C1 segment of cervical spinal cord (tissue), 14 donors: ENCODE data around the gene ARPIN.
"Not testable (repeated sequence)": the region's sequence is repeated elsewhere in the genome, so short reads cannot be mapped to it uniquely, and the experiment has no call there.

Experiments used
- DNase-seq, 14 donors: peaks; one replicate each; lab custom pipeline; 2025; lab: John Stamatoyannopoulos, UW

The ARPIN gene

DNA sequence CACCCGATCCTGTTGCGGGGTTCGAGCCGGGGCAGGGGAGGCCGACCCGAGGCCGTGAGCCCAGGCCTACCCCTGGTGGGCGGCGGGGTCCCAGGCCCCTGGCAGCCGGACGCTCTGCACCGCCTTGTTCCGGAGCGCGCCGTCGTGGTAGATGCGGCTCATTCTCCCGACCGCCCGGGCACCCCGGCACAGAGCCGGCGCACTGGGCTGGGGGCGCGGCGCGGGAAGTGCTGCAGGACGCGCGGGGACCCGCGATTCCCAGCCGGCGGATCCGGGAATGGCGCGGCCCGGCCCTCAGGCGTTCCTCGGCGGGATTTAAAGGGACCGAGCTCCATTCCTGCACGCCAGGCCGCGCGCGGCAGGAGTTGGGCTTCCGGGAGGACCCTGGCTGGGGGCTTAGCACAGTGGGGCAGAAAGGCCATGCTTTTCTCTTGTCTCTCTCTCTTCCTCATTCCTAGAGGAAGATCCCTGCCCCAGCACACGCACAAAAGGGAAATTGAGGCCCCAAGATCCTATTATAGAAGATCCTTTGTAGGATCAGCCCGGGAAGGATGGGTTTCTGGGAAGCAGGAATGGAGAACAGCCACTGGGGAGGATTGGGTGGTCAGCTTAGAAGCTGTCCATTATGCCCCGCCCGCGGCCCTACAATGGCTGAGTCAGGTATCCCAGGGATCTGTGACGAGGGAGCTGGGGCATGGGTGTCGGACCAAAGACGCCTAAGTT, at the start of gene ARPIN:
Gene ARPIN (minus strand): TSS at position 279 of the 723 bp plus-strand sequence. CDS start 117 bp downstream, at position 162.
- DNase-seq = peak in 5 of 14 donors; percentile 18 to 59 (median 35)

DNA sequence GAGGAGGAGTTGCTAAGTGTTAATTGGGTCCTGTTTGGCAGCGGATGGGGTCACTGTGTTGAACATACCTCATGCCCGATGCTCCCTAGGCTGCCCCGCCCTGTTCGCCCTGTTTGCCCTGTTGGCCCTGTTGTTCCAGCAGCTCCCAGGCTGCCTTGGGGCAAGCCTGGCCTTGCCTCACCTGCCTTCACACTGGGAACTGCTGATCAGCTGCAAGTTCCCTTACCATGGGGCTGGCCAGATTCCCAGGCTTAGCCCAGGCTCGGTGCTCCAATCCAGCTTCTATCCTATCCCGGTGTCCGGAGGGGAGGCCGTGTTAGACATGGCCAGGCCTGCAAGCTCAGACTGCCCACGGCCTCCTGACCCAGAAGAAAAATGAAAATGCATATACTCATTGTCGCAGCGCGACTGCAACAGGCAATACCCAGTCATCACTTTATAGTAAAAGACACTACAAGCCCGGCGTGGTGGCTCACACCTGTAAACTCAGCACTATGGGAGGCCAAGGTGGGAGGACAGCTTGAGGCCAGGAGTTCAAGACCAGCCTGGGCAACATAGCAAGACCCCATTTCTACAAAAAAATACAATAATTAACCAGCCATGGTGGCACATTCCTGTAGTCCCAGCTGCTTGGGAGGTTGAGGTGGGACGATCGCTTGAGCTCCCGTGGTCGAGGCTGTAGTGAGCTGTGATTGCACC, 45.5 kb upstream of the ARPIN start:
- no peak for DNase-seq

DNA sequence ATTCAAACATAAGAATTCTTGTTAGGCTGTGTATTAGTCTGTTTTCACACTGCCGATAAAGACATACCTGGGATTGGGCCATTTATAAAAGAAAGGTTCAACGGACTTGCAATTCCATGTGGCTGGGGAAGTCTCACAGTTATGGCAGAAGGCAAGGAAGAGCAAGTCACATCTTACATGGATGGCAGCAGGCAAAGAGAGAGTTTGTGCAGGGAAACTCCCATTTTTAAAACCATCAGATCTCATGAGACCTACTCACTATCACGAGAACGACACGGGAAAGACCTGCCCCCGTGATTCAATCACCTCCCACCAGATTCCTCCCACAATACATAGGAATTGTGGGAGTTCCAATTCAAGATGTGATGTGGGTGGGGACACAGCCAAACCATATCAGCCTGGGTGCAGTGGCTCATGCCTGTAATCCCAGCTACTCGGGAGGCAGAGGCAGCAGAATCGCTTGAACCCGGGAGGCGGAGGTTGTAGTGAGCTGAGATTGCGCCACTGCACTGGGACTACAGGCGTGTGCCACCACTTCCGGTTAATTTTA, 42.8 kb upstream of the ARPIN start:
- DNase-seq = not testable (repeated sequence)

DNA sequence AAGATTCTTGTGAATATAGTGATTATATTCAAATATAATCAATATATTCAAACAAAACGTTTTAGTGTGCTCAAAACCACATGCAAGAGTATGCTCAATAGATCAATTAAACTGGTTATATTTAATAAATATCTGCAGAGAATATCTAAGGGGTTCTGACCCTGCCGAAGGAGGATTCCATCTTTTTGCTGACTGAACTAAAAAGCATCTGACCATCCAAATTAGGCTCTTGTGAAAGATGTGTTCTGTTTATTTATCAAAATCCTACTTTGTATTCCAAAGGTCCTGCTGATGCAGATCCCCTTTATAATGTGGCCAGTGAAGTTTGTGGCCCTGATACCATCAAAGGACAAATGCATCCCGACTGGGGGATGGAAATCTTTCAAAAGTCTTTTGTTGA, 41.8 kb upstream of the ARPIN start:
- DNase-seq = no peak

DNA sequence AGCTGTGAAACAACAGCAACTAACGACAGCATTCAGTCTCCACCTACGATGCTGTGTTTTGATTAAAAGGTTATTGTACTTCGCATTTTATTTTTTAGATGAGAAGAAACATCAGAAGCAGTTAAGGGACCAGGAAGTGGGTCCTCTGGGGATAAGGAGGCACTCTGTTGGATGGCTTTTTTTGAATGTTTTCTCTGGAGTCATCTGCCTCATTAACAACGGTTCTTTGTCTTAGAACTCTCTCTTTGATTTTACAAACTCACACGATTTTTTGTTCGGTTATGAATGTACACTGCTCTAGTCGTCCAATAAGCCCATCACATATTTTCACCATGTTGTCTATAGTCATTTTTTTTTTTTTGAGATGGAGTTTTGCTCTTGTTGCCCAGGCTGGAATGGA, 36.0 kb upstream of the ARPIN start:
- DNase-seq = no peak

DNA sequence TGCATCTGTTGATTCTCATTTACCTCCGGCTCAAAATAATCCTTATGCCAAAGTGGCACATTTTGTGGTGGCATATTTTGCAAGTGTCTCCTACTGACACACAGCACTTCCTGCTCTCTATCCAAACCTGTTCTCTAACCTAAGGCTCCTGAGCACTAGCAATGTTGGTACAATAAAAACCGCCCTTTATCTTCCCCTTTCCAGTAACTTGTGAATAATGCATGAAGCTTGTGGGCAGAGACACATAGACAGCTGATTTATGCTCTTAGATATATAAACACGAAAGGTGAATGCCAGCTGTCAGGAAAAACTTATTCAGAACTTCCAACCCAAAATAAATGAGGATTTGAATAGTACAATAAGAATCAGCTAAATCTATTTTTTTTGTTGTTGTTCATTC, 34.6 kb upstream of the ARPIN start:
- no peak for DNase-seq

DNA sequence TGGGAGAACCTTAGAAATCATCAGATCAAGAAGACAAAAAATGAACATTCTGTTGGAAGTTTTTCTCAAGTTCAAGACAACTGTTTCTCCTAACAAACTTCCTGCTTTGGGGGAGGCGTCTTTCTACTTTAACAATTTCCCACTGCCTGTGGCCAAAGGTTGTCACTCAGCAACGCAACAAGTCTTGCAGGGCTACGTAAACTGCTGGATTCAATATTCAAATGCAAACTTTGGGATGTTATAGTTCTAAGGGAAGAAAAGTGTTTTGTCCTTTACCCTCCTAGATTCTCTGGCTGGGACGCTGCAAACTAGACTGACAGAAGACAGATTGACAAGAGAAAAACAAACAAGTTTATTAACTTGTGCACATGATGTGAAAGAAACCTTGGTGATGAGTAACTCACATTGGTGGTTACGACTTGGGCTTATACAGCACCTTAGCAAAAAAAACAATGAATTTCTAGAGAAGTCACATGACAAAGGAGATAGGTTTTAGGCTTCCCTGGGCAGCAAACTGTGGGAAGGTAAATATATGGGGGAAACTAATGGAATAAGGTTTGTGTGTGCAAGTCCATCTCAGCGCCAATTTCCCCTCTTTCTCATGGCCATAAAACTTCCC, 34.0 kb upstream of the ARPIN start:
- DNase-seq = no peak

DNA sequence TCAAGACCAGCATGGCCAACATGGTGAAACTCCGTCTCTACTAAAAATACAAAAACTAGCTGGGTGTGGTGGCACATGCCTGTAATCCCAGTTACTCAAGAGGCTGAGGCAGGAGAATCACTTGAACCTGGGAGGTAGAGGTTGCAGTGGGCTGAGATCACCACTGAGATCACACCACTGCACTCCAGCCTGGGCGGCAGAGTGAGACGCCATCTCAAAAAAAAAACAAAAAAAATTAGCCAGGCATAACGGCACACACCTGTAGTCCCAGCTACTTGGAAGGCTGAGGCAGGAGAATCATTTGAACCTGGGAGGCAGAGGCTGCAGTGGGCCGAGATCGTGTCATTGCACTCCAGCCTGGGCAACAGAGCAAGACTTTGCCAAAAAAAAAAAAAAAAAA, 31.0 kb upstream of the ARPIN start:
- not testable (repeated sequence) for DNase-seq

DNA sequence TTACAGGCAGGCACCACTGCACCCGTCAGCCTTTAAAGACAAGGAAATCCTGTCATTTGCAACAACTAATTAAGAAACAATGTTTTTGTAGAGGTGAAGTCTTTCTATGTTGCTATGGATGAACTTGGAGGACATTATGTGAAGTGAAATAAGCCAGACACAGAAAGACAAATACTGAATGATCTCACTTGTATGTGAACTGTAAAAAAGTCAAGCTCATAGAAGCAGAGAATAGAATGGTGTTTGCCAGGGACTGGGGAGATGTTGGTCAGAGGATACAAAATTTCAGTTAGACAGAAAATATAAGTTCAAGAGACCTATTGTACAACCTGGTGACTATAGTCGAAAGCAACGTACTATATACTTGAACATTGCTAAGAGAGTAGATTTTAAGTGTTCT, 27.2 kb upstream of the ARPIN start:
- no peak for DNase-seq

DNA sequence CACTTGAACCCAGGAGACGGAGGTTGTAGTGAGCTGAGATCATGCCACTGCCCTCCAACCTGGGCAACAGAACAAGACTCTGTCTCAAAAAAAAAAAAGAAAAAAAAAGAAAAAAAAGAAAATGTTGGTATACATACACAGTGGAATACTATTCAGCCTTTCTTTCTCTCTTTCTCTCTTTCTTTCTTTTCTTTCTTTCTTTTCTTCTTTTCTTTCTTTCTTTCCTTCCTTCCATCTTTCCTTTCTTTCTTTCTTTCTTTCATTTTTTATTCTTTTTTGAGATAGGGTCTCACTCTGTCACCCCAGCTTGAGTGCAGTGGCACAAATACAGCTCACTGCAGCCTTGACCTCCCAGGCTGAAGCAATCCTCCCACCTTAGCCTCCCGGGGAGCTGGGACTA, 26.6 kb upstream of the ARPIN start:
- not testable (repeated sequence) for DNase-seq

DNA sequence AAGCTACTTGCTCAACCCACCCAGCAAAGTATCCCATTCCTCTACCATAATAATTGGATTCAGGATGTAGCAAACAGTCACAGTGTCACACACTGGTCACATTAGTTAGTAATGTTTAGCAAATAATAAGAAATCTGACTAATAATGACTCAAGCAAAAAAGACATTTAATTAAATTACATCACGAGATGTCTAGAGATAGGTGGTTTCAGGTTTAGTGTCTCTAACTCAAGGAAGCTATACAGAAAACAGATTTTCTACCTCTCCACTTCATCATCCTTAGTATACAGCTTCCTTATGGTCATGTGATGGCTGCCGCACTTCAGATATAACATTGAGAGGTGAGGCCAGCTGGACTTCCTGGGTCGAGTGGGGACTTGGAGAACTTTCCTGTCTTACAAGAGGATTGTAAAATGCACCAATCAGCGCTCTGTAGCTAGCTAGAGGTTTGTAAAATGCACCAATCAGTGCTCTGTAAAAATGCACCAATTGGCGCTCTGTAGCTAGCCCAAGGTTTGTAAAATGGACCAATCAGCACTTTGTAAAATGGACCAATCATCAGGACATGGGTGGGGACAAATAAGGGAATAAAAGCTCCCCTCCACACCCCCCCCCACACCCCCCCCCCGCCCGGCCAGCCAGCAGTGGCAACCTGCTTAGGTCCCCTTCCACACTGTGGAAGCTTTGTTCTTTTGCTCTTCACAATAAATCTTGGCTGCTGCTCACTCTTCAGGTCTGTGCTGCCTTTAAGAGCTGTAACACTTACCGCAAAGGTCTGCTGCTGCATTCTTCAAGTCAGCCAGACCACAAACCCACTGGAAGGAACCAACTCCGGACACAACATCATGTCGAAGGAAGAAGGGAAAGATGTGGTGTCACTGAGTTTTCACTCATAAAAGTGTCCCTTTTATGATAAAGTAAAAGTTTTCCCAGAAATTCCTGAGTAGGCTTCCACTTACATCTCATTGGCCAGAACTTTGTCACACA, 24.9 kb upstream of the ARPIN start:
- DNase-seq = no peak

DNA sequence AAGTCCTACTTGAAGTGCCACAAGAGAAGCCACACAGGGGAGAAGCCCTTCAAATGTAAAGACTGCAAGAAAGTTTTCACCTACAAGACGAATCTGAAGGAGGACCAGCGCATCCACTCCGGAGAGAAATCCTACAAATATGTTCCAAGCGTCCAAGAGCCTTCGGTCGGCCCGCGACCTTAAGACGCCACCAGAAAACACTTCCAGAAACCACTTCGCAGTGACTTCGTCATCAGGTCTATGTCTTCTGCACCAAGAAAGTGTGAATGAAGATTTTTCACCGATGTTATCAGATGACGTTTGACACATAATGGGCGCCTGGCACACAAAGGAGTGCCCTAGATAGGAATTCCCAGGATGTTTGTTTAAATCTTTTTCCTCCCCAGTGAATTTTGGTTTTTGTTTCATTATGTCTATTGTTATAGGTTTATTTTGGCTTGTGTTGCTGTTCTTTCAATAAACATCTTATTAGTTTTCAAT, 24.1 kb upstream of the ARPIN start:
- DNase-seq = no peak

DNA sequence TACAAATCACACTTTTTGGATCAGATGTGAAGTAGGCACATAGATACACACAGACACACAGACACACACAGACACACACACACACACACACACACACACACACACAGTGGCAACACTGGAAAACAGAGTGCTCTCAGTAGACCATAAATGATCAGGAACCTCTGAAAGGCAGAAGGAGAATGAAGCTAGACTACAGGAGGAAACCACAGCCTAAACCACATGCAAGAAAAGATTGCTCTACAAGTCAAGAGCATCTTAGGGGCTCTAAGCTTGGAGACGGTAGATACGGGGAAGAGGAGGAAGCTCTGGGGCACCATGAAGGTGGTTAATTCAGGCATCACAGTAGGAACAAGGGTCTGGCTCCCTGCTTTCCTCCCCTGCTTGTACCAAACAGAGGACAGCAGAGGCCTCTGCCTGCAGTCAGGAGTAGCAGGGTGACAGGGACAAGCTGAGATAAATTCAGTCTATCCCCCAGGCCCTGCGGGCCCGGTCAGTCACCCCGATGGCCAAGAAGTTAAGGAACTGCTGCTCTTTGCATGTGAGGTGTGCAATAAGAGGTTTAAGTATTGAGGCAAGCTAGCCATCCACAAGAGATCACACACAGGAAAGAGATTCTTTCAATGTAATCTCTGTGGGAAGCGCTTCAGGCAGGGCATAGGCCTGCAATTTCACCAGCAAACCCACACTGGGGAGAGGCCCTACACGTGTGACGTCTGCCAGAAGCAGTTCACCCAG, 23.5 kb upstream of the ARPIN start:
- DNase-seq = no peak

DNA sequence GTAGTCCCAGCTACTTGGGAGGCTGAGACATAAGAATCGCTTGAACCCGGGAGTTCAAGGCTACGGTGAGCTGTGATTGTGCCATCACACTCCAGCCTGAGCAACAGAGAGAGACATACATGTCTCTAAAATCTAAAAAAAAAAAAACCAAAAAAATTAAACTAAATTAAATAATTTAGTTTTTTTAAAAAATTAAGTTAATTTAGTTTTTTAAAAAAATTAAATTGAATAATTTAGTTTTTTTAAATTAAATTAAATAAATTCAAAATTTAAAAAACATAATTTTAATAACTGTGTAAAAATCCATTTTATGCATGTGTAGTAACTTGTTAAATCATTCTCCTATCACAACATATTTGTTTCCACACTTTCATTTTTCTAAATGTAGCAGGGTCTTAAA, 20.1 kb upstream of the ARPIN start:
- DNase-seq = no peak

DNA sequence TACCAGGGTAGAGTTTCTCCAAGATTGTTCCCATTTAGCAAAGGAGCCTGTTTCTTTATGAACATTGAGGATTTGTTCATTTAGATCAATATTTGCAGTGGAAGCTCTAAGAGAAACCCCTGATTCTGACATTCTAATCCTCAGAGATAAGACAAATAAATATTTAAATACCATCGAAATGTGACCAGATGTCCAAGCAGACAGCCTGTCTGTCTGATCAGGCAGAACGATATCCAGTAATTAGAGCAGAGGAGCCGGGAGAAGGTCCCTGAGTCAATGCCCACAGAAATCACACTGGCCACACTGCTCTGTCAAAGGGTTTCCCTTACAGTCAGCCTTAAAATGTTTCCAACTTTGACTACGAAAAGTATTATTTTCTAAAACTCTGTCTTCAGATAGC, 15.7 kb upstream of the ARPIN start:
- DNase-seq = no peak

DNA sequence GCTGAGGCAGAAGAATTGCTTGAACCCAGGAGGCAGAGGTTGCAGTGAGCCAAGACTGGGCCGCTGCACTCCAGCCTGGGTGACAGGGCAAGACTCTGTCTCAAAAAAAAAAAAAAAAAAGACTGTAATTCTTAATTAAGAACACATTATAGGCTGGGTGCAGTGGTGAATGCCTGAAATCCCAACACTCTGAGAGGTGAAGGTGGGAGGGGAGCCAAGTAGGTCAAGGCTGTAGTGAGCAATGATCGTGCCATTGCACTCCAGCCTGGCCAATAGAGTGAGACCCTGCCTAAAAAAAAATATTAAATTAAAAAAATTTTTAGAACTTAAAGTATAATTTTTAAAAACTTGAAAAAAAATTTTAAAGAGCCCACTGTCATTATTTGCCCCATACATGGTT, 13.4 kb upstream of the ARPIN start:
- no peak for DNase-seq

DNA sequence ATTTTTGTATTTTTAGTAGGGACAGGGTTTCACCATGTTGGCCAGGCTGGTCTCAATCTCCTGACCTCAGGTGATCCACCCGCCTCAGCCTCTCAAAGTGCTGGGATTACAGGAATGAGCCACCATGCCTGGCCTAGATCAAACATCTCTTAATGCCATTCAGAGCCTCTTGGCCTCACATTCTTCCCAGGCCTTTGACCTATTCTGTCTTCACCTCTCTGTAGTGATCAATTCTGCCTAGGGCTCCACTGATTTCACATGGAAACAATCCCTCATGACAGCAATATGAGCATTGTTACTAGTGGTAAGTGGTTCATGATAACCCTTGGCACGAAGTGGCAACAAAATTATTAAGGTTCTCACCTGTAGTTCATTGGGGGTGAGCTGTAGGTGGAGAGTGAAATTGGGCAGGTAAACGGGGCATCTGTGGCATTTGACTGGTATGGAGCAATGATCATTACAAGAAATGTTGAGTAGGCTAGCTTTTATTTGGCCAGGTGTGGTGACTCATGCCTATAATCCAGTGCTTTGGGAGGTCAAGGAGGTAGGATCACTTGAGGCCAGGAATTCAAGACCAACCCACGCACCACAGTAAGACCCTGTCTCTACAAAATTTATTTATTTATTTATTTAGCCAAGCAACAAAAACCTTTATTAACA, 4.8 kb upstream of the ARPIN start:
- DNase-seq = no peak

DNA sequence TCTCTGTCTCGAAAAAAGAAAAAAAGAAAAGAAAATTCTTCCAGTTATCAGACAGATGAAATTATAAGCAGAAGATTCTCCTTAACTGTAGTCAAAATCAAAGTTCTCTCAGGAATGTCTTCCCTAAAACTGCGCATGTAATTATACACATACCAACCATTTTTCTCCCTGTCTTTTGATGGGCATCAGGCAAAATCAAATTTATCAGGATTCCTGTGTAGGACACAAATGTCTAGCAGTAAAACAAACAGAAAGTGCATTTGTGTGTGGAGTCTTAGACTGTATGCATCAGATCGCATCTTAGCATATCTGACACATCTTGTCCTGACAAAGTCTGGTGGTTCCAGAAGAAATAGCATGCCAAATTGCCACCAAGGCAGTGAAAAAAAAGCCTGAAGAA, 3.9 kb upstream of the ARPIN start:
- DNase-seq = no peak

DNA sequence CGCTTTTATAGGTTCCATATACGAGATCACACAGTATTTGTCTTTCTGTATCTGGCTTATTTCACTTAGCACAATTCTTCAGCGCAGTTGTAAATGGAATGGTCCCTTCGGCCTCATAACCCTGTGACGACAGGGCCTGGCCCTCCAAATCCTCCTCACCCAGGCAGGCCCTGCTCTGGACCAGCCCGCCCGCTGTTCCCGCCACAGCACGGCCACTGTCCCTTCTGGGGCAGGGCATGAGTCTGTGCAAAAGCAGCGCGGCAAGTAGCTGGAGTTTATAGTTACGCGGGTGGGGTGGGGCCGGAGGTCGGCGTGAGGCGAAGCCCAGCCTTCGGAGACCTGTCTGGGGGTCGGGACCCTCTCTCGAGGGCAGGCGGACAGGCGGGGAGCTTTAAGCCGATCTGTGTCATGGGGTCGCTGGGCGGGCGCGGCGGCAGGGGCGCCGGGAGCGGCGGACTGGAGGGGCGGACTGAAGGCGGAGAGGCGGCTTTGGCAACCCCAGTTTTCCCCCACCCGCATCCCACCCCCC, 543 bp downstream of the ARPIN start:
- peak in 9 of 14 donors; percentile 5 to 65 (median 37) for DNase-seq
